Epithelial cell of proximal tubule (primary cell): ENCODE data around the gene MRPS9. TPM values are rescaled to one million over a fixed set of nuclear protein-coding genes. Genes with fewer than 3 reads are reported as not detected.

Experiments used
- DNase-seq: peaks from one replicate; pipeline ENCODE4 v3.0.0-alpha.2; 2011; ENCODE audit warnings: low read depth
- H3K4me3 ChIP-seq: 2 replicates; pipeline ENCODE4 v1.5.1; 2011; ENCODE audit warnings: low read depth, mild to moderate bottlenecking, low read length
- CTCF ChIP-seq: conservative IDR thresholded peaks from 2 replicates; pipeline ENCODE4 v1.5.1; 2012; ENCODE audit warnings: low read depth, mild to moderate bottlenecking, low read length
- total RNA-seq: library from RNA; depleted of rRNA; stranded (reverse); fragments of >200 nt; gene quantifications from 2 replicates; pipeline ENCODE4 v1.2.3, GENCODE V29; 2015

The MRPS9 gene
- total RNA-seq, 1 donor from 2014 or later, result 34.7 TPM

- no peak for TF ChIP-seq CTCF
- H3K4me3 ChIP-seq, result no peak overlapping the region
- DNase-seq, result no peak
These were observed 24.3 kb downstream of the MRPS9 start for GRCh38 chr2:105062158-105062557.

- no peak overlapping the region for H3K4me3 ChIP-seq
- no peak for DNase-seq
- no peak for TF ChIP-seq CTCF
These were observed 30.5 kb downstream of the MRPS9 start for GRCh38 chr2:105068387-105068786.

GRCh38 chr2:105068875-105069274, 31.0 kb downstream of the MRPS9 start:
- TF ChIP-seq CTCF, result no peak
- no peak for DNase-seq
- no peak overlapping the region for H3K4me3 ChIP-seq

GRCh38 chr2:105070010-105070865, 32.4 kb downstream of the MRPS9 start:
- TF ChIP-seq CTCF, result no peak
- no peak overlapping the region for H3K4me3 ChIP-seq
- DNase-seq, result no peak

GRCh38 chr2:105071379-105071778, 33.5 kb downstream of the MRPS9 start:
- no peak overlapping the region for H3K4me3 ChIP-seq
- TF ChIP-seq CTCF, result no peak
- DNase-seq, result no peak

GRCh38 chr2:105072039-105072438, 34.2 kb downstream of the MRPS9 start:
- TF ChIP-seq CTCF, result no peak
- DNase-seq, result no peak
- H3K4me3 ChIP-seq, result no peak overlapping the region

GRCh38 chr2:105073591-105073990, 35.7 kb downstream of the MRPS9 start:
- DNase-seq, result no peak
- no peak overlapping the region for H3K4me3 ChIP-seq
- no peak for TF ChIP-seq CTCF
